Mesendoderm (in vitro differentiated cells): ENCODE results near the gene PDSS2.

Experiments
- DNase-seq: peaks from one replicate; pipeline ENCODE4 v3.0.0; 2013
- H2AK5ac ChIP-seq: 2 replicates; pipeline ENCODE4 v1.6.1; 2013; ENCODE audit warnings: low read length, inconsistent platforms
- H2BK120ac ChIP-seq: 2 replicates; pipeline ENCODE4 v1.6.1; 2013; ENCODE audit warnings: low read depth, mild to moderate bottlenecking, low read length, moderate library complexity, mixed read lengths
- H2BK15ac ChIP-seq: replicated peaks from 2 replicates; pipeline ENCODE4 v1.6.1; 2013; ENCODE audit warnings: low read depth, mild to moderate bottlenecking, moderate library complexity
- H2BK5ac ChIP-seq: 2 replicates; pipeline ENCODE4 v1.6.1; 2013; ENCODE audit warnings: low read length, inconsistent platforms
- H3K18ac ChIP-seq: 2 replicates; pipeline ENCODE4 v1.6.1; 2013; ENCODE audit warnings: mild to moderate bottlenecking, low read length, mixed read lengths
- H3K23ac ChIP-seq: one replicate; pipeline ENCODE4 v1.6.1; 2013; ENCODE audit warnings: low read length
- H3K27ac ChIP-seq: 2 replicates; pipeline ENCODE4 v1.5.1; 2013; ENCODE audit warnings: low read depth, mild to moderate bottlenecking, inconsistent platforms, low read length, moderate library complexity
- H3K27me3 ChIP-seq: 2 replicates; pipeline ENCODE4 v1.6.1; 2013; ENCODE audit warnings: low read length, control low read depth, mild to moderate bottlenecking, inconsistent platforms; ENCODE audit not compliant: insufficient read depth, poor library complexity
- H3K36me3 ChIP-seq: 2 replicates; pipeline ENCODE4 v1.6.1; 2013; ENCODE audit warnings: low read length, inconsistent platforms; ENCODE audit not compliant: control insufficient read depth, insufficient read depth
- H3K4ac ChIP-seq: one replicate; pipeline ENCODE4 v1.6.1; 2013; ENCODE audit warnings: low read depth, mild to moderate bottlenecking, low read length, moderate library complexity
- H3K4me1 ChIP-seq: 2 replicates; pipeline ENCODE4 v1.6.1; 2013; ENCODE audit warnings: low read depth, low read length, inconsistent platforms; ENCODE audit not compliant: control insufficient read depth
- H3K4me2 ChIP-seq: 2 replicates; pipeline ENCODE4 v1.6.1; 2013; ENCODE audit warnings: low read length
- H3K4me3 ChIP-seq: 2 replicates; pipeline ENCODE4 v1.5.1; 2013; ENCODE audit warnings: mild to moderate bottlenecking, low read length
- H3K56ac ChIP-seq: one replicate; pipeline ENCODE4 v1.6.1; 2013; ENCODE audit warnings: low read length
- H3K79me1 ChIP-seq: 2 replicates; pipeline ENCODE4 v1.6.1; 2013; ENCODE audit warnings: low read length, inconsistent platforms
- H3K79me2 ChIP-seq: 2 replicates; pipeline ENCODE4 v1.6.1; 2013; ENCODE audit warnings: mild to moderate bottlenecking, low read length; ENCODE audit not compliant: control insufficient read depth, insufficient read depth
- H3K9ac ChIP-seq: 2 replicates; pipeline ENCODE4 v1.6.1; 2013; ENCODE audit warnings: low read length, inconsistent platforms
- H4K5ac ChIP-seq: one replicate; pipeline ENCODE4 v1.6.1; 2013; ENCODE audit warnings: low read length
- H4K8ac ChIP-seq: one replicate; pipeline ENCODE4 v1.6.1; 2013; ENCODE audit warnings: low read depth, mild to moderate bottlenecking, control low read depth, low read length, moderate library complexity
- WGBS: extraction: QIAGEN DNeasy Blood & Tissue Kit; methylation state at CpG from one replicate; pipeline ENCODE4 v1.1.7; 2013; ENCODE audit warnings: low lambda C conversion rate, missing lambda C conversion rate; ENCODE audit not compliant: insufficient coverage; ENCODE audit errors: extremely low coverage; 5-methylcytosine and 5-hydroxymethylcytosine counted together

PDSS2 gene

GRCh38 chr6:107458672-107459282 is 587 bp downstream of the PDSS2 start:
- Histone ChIP-seq H2BK5ac (no peak overlapping the region), H3K27ac (peak overlapping the region; percentile 59), H4K8ac (no peak overlapping the region), H3K56ac (peak overlapping the region; percentile 94), H3K4me3 (peak overlapping the region; percentile 98), H3K79me1 (peaks cover 2% of the 10 kb centered on the region), H2BK120ac (no peak overlapping the region), H3K36me3 (no peaks in the 10 kb centered on the region), H4K5ac (no peak overlapping the region), H3K23ac (no peak overlapping the region), H3K18ac (peak overlapping the region; percentile 20), H3K9ac (peak overlapping the region; percentile 88), H3K4ac (peak overlapping the region; percentile 10), H2BK15ac (no peak overlapping the region), H2AK5ac (no peak overlapping the region), H3K4me1 (peaks cover 2% of the 10 kb centered on the region), H3K79me2 (no peaks in the 10 kb centered on the region), H3K27me3 (no peaks in the 10 kb centered on the region), H3K4me2 (peak overlapping the region; percentile 65)
- DNase-seq, result peak; percentile 46
- no CpG with 5 or more reads among the region's 29 CpGs for WGBS

- Histone ChIP-seq H3K4me2 (no peak overlapping the region), H4K8ac (no peak overlapping the region), H2BK15ac (no peak overlapping the region), H3K56ac (no peak overlapping the region), H3K9ac (no peak overlapping the region), H3K23ac (no peak overlapping the region), H2BK120ac (no peak overlapping the region), H3K27ac (no peak overlapping the region), H4K5ac (no peak overlapping the region), H3K79me2 (no peaks in the 10 kb centered on the region), H3K27me3 (no peaks in the 10 kb centered on the region), H3K4ac (no peak overlapping the region), H2BK5ac (no peak overlapping the region), H3K4me1 (no peaks in the 10 kb centered on the region), H3K79me1 (no peaks in the 10 kb centered on the region), H3K4me3 (no peak overlapping the region), H3K18ac (no peak overlapping the region), H3K36me3 (no peaks in the 10 kb centered on the region), H2AK5ac (no peak overlapping the region)
- DNase-seq, result no peak
- no CpG with 5 or more reads among the region's 1 CpG for WGBS
Observed at GRCh38 chr6:107448776-107449175, 10.6 kb downstream of the PDSS2 start.

DNA sequence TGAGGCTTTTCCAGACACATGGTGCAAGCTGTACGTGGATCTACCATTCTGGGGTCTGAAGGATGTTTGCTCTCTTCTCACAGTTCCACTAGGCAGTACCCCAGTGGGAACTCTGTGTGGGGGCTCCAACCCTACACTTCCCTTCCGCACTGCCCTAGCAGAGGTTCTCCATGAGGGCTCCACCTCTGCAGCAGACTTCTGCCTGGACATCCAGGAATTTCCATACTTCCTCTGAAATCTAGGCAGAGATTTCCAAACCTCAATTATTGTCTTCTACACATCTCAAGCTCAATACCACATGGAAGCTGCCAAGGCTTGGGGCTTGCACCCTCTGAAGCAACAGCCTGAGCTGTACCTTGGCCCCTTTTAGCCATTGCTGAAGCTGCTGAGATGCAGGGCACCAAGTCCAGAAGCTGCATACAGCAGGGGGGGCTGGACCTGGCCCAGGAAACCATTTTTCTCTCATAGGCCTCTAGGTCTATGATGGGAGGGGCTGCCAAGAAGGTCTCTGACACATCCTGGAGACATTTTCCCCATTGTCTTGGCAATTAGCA is 11.6 kb downstream of the PDSS2 start:
- H4K8ac ChIP-seq, result no peak overlapping the region
- H3K79me1 ChIP-seq, result no peaks in the 10 kb centered on the region
- H3K27ac ChIP-seq, result no peak overlapping the region
- no peaks in the 10 kb centered on the region for H3K27me3 ChIP-seq
- H2AK5ac ChIP-seq, result no peak overlapping the region
- no peak overlapping the region for H3K4ac ChIP-seq
- H2BK120ac ChIP-seq, result no peak overlapping the region
- no peaks in the 10 kb centered on the region for H3K4me1 ChIP-seq
- no peak overlapping the region for H3K4me2 ChIP-seq
- no peak overlapping the region for H3K56ac ChIP-seq
- no CpG with 5 or more reads among the region's 2 CpGs for WGBS
- no peak overlapping the region for H3K23ac ChIP-seq
- no peak overlapping the region for H3K18ac ChIP-seq
- no peak overlapping the region for H4K5ac ChIP-seq
- H3K9ac ChIP-seq, result no peak overlapping the region
- H3K36me3 ChIP-seq, result no peaks in the 10 kb centered on the region
- H2BK5ac ChIP-seq, result no peak overlapping the region
- H3K4me3 ChIP-seq, result no peak overlapping the region
- peak; percentile 8 for DNase-seq
- no peaks in the 10 kb centered on the region for H3K79me2 ChIP-seq
- no peak overlapping the region for H2BK15ac ChIP-seq

- Histone ChIP-seq H4K5ac (no peak overlapping the region), H3K27me3 (no peaks in the 10 kb centered on the region), H3K23ac (no peak overlapping the region), H3K9ac (no peak overlapping the region), H3K4me3 (no peak overlapping the region), H3K18ac (no peak overlapping the region), H2AK5ac (no peak overlapping the region), H3K79me2 (no peaks in the 10 kb centered on the region), H2BK15ac (no peak overlapping the region), H3K4me2 (no peak overlapping the region), H2BK120ac (no peak overlapping the region), H3K4me1 (no peaks in the 10 kb centered on the region), H3K36me3 (no peaks in the 10 kb centered on the region), H3K79me1 (no peaks in the 10 kb centered on the region), H3K4ac (no peak overlapping the region), H3K56ac (no peak overlapping the region), H4K8ac (no peak overlapping the region), H3K27ac (no peak overlapping the region), H2BK5ac (no peak overlapping the region)
- no CpG with 5 or more reads among the region's 1 CpG for WGBS
- no peak for DNase-seq
Observed at GRCh38 chr6:107444277-107444676, 15.1 kb downstream of the PDSS2 start.

GRCh38 chr6:107443608-107444267 is 15.6 kb downstream of the PDSS2 start:
- WGBS, result no CpG with 5 or more reads among the region's 7 CpGs
- Histone ChIP-seq H3K79me2 (no peaks in the 10 kb centered on the region), H4K5ac (no peak overlapping the region), H4K8ac (no peak overlapping the region), H3K4me3 (no peak overlapping the region), H3K9ac (no peak overlapping the region), H3K27me3 (no peaks in the 10 kb centered on the region), H3K18ac (no peak overlapping the region), H3K4me1 (no peaks in the 10 kb centered on the region), H3K4ac (no peak overlapping the region), H3K27ac (no peak overlapping the region), H2AK5ac (no peak overlapping the region), H2BK5ac (no peak overlapping the region), H2BK15ac (no peak overlapping the region), H3K79me1 (no peaks in the 10 kb centered on the region), H3K4me2 (no peak overlapping the region), H2BK120ac (no peak overlapping the region), H3K56ac (no peak overlapping the region), H3K23ac (no peak overlapping the region), H3K36me3 (no peaks in the 10 kb centered on the region)
- DNase-seq, result no peak
